HG03442 (cell line): ENCODE data around the gene HNRNPUL1.
"Not testable (repeated sequence)": the region's sequence is repeated elsewhere in the genome, so short reads cannot be mapped to it uniquely, and the experiment has no call there.

Experiments
- ATAC-seq: cut with Tn5 transposase; IDR thresholded peaks from one replicate; pipeline ENCODE4 v1.9.1; 2021; ENCODE audit warnings: mild to moderate bottlenecking, moderate library complexity; ENCODE audit not compliant: unreplicated experiment

Gene HNRNPUL1

GRCh38 chr19:41273076-41273475 is 8.9 kb downstream of the HNRNPUL1 start:
- no peak for ATAC-seq

DNA sequence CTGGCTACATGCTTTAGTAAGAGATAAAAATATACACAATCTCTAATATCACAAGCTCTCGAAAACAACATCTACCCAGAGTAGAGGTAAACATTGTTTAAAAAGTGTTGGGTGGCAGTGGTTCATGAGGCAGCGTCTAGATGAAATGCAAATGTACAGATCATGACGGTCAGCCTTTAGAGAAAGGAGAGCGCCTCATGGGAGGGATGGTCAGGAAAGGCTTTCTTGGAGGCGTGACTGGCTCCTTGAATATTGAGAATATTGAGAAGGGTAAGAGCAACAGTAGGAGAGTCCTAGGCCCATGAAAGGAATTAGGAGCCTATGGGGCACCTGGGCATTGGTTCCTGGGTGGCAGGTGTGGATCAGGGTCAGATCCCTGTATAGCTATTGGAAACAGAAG is 10.6 kb downstream of the HNRNPUL1 start:
- no peak for ATAC-seq

- ATAC-seq, result no peak
These were observed 12.1 kb downstream of the HNRNPUL1 start for GRCh38 chr19:41276231-41276630.

DNA sequence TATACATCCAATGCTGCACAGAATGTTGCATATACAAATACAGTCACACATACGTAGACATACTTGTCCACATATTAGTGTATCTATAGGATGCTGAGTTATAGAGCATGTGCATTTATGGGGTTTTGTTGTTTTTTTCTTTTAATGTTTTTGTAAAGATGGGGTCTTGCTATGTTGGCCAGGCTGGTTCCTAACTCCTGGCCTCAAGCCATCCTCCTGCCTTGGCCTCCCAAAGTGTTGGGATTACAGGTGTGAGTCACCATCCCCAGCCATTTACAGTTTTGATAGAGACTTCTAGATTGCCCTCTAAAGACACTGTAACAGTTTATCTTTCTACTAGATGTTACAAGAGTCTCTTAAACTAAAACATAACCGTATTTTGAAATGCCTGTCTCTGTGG is 14.3 kb downstream of the HNRNPUL1 start:
- ATAC-seq, result no peak

GRCh38 chr19:41288673-41289530 is 24.7 kb downstream of the HNRNPUL1 start:
- ATAC-seq, result no peak

DNA sequence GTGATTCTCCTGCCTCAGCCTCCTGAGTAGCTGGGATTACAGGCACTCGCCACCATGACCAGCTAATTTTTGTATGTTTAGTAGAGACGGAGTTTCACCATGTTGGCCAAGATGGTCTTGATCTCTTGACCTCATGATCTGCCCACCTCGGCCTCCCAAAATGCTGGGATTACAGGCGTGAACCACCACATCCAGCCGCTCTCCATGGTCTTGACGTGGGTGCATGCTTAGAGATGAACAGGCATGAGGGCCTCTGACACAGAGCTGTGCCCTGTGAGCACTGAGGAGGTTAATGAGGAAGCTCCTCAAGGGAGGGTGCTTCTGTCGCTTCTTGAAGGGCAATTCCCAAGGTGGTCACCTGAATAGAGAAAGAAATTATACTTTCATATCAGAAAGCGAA is 25.6 kb downstream of the HNRNPUL1 start:
- ATAC-seq, result not testable (repeated sequence)

DNA sequence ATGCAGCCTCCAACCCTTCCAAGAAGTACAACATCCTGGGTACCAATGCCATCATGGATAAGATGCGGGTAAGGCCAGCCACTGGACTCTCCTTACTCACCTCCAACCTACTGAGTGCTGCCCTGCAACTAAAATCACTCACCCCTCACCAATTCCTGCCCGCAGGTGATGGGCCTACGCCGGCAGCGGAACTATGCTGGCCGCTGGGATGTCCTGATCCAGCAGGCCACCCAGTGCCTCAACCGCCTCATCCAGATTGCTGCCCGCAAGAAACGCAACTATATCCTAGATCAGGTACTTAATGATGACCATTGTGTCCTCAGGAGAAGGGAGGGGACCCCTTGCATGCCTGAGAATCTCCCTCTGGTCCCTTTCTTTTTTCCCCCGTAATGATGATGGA is 30.2 kb downstream of the HNRNPUL1 start:
- ATAC-seq, result no peak

- no peak for ATAC-seq
These were observed 31.3 kb downstream of the HNRNPUL1 start for GRCh38 chr19:41295499-41295898.

DNA sequence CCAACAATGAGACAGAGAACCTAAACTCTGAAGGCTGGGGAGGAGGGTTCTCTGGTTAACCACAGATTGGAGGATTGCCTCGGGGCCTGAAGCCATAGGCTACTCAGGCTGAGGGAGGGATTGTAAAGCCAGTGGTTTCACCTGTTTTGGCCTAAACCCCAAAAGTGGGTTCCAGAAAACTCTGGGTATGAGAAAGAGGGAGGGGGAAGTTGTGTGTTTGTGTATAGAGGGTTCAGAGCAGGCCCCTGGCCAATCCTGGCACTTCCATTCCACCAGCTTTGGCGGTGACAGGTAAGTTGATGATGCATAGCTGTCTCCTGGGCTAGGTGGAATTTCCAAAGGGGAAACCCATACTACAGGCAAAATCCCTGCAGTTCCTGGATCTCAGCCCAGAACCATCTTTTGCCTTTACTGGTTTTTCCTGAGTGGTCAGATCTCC is 32.3 kb downstream of the HNRNPUL1 start:
- ATAC-seq, result no peak

- peak; percentile 48 for ATAC-seq
These were observed 33.6 kb downstream of the HNRNPUL1 start for GRCh38 chr19:41297628-41298347.

- ATAC-seq, result no peak
These were observed 34.3 kb downstream of the HNRNPUL1 start for GRCh38 chr19:41298348-41298964.

DNA sequence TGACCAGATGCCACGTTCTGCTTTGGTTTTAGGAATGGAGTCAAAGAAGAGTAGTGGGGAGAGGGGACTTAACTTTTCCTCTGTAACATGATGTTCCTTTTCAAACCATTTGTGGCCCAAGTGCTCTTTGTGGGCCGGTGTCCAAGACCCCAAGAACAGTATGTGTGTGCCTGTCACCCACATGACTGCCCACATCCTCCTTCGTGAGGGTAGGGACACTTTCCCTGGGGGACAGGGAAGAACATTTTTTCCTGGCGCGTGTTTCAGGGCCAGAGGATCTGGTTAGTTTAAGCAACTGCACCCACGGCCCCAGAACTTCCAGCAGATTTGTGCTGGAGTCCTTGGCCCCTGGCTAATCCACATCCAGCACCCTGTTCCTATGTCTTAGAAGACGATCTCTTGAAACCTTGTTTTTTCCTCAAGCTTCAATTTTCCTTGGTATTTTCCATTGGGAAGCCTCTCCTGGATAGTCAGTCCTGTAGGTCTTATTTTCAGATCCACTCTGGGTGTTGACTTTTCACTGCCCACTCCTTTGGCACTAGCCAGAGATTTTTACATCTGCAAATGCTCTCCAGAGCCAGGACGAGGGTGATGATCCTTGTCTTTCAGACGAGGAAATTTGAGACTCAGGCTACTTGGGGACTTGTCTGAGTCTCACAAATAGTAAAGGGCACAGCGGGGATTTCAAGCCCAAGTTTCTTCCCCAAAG is 35.0 kb downstream of the HNRNPUL1 start:
- ATAC-seq, result no peak

DNA sequence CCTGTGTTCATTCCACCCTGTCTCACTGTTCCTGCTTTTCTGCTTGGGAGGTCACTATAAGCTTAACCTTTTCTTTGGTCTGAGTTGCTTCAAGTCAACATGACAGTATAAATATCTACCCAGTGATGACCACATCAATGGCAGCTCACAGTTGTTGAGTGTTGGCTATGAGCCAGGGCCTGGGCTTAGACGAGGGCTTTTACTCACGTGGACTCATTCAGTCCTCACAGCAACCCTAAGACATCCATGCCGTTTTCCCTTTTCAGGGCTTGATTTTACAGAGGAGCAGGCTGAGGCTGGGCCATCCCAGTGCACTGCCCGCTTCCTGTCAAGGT is 35.5 kb downstream of the HNRNPUL1 start:
- no peak for ATAC-seq

DNA sequence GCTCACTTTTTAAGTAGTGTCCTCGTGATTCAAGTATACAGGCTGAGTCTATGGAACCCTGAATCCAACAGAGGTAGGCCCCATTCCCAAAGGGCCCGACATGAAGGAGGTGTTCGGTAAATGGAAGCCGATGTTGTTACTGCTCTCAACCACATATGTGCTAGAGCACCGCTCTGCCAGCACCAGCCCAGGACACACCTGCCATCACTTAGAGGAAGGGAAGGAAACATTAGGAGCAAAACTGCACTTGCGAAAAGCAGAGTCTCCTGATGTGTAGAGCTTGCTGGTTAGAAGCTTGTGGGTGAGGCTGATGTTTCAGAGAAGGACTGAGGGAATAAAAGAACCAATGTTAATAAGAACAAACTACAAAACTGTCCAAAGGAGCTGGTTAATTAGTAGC is 36.4 kb downstream of the HNRNPUL1 start:
- no peak for ATAC-seq

GRCh38 chr19:41302624-41303351 is 38.6 kb downstream of the HNRNPUL1 start:
- no peak for ATAC-seq

- no peak for ATAC-seq
These were observed 39.8 kb downstream of the HNRNPUL1 start for GRCh38 chr19:41303954-41304353.

DNA sequence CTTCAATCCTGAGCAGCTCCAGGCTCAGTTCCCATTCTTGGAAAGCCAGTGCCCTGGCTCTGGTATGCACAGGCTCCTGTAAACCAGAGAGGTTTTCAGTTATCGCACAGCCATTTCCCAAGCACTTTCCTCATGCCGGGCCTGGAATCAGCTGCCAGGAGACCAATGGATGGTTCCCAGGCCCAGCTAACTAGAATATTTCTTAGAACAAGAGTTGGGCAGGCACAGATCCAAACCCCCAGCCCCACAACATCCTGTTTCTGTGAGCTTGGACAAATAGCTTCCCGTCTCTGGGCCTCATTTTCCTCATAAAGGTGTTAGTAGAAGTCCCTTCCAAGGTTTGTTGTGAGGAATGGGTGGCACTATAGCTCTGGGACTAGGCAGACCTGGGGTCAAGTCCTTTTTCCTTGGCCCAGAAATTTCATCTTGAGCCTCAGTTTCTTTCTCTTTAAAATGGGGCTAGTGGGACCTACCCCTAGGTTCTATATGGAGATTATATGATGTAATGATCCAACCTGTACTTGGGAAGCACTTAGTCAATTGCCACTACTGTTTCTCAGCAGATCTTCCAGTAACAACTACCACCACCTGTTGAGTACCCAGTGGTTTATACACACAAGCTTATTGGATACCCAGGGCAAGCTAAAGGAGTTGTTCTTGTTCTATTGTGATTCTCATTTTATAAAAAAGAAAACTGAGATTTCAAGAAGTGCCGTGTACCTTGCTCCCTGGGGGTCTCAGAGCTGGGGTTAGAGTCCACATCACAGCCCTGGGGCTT is 40.7 kb downstream of the HNRNPUL1 start:
- no peak for ATAC-seq

- no peak for ATAC-seq
These were observed 42.0 kb downstream of the HNRNPUL1 start for GRCh38 chr19:41305927-41306793.
